ENCODE measurements around the gene SNX15.

DNA sequence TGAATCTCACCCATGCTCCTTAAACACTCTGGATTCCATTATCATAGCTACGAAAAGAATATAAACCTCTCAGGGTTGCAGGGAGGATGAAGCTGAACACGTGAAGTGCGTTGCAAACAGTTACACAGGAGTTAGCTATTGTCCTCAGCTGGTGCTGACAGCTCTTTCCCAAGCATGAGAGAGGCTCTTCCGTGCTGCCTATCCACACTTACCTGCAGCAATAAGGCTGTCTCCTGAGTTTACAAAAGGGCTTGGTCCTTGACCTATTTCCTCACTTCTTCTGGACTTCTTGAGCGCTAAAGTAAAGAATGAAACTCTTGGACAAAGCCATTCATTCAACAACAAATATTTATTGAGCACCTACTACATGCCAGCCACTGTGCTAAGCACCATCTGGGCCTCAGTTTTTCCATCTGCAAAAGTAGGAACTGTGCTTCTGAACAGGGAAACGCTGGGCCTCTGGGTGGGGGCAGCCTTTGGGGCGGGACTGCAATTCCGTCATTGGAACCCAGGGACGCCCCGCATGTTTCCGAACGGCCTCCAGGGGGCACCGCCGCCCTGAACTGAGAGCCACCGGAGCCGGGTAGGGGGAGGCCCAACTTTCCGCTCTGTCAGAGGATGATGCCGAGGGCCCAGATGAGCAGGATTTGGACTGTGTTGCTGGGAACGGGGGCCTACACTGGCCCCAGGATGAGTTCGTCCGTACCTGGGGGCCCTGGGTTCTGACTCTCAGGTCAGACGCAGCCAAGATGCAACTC, 13.9 kb upstream of the SNX15 start:
- no peak for TF ChIP-seq POLR2A (IDR thresholded peaks at IDR 0.05; ENCODE audit: extremely low read depth, insufficient read length)
- TF ChIP-seq, protein P1, sequence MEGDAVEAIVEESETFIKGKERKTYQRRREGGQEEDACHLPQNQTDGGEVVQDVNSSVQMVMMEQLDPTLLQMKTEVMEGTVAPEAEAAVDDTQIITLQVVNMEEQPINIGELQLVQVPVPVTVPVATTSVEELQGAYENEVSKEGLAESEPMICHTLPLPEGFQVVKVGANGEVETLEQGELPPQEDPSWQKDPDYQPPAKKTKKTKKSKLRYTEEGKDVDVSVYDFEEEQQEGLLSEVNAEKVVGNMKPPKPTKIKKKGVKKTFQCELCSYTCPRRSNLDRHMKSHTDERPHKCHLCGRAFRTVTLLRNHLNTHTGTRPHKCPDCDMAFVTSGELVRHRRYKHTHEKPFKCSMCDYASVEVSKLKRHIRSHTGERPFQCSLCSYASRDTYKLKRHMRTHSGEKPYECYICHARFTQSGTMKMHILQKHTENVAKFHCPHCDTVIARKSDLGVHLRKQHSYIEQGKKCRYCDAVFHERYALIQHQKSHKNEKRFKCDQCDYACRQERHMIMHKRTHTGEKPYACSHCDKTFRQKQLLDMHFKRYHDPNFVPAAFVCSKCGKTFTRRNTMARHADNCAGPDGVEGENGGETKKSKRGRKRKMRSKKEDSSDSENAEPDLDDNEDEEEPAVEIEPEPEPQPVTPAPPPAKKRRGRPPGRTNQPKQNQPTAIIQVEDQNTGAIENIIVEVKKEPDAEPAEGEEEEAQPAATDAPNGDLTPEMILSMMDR (IDR thresholded peaks at IDR 0.05; ENCODE audit: low read depth, low read length) = peak; percentile 73
